Ramos (cell line): Measurements from ENCODE around the gene CHTF18.
"Not testable (repeated sequence)": the region's sequence is repeated elsewhere in the genome, so short reads cannot be mapped to it uniquely, and the experiment has no call there.

Experiments
- in situ Hi-C: fragments of 300-500 bp; cut with MboI; formaldehyde crosslinking; loops from one replicate; pipeline ENCODE4 v1.14.3; 2022; ENCODE audit warnings: low sequenced_read_pairs; ENCODE audit not compliant: unreplicated experiment

The CHTF18 gene

DNA sequence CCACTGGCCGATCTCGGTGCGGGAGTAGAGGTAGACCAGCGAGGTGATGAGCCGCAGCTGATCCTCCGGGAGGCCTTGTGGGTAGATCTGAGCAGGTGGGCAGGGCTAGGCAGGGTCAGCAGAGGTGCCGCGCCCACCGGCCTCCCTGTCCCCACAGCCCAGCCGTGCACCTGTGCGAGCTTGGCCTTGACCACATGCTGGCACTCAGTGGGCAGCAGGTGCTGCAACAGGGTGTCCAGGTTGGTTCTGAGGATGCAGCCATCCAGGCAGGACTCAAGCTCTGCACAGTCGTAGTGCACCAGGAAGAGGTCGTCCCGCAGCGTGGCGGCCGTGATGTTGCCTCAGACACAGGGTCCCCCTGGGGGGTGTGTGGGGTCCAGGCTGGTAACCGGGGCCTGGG, 15.5 kb upstream of the CHTF18 start:
- in situ Hi-C loops = no loop called here

DNA sequence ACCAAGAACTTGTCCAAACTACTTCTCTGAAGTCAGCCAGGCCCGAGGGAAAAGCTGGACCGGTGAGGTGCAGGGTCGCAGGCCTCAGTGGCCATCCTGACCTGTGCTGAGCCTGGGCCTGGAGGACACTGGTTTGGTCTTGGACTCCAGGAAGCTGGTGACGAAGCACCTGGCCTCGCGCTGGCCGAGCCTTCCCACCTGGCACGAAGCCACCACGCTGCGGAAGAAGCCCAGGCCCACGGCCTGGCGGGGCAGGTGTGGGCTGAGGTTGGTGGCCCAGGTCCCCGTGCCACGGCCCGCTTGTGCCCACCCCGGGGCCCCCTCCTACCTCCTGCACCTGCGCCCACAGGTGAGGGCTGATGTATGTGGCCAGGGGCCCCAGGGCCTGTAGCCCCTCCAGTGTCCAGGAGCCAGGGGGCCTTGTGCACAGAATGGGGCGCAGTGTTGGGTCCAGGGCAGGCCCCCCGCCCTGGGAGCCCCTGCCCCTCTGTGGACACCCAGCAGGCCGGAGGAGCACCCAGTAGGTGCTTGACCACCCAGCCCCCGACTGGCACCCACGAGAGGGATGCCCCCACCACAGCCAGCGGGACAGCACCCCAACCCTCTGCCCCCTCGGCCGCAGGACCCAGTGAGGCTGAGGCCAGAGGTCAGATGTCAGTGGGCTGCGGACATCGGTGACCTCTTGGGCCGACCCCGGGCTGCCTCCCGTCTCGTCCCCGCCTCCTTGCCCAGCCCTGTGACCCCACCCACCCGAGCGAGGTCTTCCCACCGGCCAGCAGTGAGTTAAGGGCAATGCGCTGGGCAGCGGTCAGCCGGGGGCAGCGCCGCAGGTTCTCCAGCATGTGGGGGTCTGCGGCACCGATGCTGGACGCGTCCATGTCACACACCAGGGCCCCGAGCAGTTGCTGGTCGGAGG, 14.1 kb upstream of the CHTF18 start:
- in situ Hi-C loops = no loop called here

DNA sequence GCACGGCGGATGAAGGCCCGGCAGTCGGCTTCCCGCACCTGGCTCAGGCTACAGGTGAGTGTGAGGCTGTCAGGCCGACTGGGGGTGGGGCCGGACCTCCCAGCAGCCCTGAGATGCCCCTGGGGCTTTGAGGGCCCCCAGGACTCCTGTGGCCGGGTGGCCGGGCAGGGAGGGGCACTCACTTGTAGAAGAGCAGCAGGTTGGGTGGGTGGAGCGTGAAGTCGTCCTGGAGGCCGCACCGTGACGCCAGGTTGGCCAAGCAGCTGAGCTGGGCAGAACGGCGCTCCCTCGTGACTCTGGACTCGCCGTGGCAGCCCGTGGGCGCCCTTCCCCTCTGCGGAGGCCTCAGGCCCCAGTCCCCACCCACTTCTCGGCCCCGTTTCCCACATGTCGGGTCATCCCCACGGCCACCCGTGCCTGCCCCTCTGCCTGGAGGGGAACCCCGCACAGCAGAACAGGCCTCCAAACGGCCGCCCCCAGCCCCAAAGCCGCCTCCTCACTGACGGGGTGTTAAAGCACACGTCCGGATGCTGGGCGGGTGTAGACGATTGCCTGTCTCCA, 13.1 kb upstream of the CHTF18 start:
- in situ Hi-C loops = no loop called here

DNA sequence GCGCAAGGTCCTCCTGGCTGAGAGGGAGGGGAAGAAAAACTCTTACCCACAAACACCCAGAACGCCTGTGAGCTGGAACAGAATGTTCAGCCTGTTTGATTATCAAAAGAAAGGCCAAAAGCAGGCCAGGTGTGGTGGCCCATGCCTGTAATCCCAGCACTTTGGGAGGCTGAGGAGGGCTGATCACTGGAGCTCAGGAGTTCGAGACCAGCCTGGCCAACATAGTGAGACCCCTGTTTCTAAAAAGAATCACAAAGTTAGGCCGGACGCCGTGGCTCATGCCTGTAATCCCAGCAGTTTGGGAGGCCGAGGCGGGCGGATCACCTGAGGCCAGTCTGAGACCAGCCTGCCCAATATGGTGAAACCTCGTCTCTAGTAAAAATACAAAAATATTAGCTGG, 12.1 kb upstream of the CHTF18 start:
- in situ Hi-C loops = not testable (repeated sequence)

DNA sequence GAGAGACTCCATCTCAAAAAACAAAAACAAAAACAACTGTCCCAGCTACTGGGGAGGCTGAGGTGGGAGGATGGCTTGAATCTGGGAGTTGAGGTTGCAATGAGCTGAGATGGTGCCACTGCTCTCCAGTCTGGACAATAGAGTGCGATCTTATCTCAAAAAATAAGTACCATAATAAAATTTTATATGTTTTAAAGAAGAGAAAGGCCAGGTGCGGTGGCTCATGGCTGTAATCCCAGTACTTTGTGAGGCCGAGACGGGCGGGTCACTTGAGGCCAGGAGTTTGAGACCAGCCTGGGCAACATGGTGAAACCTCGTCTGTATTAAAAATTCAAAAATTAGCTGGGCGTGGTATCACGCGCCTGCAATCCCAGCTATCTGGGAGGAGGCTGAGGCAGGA, 11.6 kb upstream of the CHTF18 start:
- in situ Hi-C loops = no loop called here

DNA sequence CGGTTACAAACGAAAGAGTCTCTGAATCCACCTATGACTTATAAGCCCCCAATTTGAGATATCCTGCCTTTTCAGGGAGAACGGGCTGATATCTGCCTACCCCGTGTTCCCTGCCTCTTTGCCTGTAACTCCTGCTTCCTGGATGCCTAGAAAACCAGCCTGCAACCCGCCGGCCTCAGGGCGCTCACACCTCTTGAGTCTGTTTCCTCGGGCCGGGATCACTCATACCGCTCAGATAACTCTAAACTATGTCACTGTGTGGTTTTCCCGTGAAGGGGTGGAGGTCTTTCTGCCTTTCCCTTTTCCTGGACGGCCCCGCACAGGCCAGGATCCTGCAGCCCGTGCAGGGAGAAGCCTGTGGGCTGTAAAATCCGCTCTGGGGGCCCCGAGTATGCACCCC, 10.6 kb upstream of the CHTF18 start:
- in situ Hi-C loops = no loop called here

DNA sequence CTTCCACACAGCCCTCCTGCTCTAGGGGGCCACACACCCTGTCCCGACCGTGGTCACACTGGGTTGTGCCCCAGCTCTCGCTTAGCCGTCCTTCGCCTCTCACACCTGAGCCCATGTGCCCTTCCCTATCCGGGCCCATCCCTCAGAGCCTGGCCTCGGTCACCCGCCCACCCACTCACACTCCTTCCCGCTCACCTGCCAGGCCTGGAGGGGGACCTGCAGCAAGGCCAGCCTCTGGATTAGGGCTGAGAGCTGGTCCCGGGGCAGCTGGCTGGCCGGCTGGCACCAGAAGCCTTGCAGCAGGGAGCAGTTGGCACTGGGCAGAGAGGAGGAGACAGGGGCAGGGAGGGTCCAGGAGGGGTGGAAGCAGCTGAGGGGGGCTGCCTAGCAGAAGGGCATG, 10.0 kb upstream of the CHTF18 start:
- in situ Hi-C loops = no loop called here

DNA sequence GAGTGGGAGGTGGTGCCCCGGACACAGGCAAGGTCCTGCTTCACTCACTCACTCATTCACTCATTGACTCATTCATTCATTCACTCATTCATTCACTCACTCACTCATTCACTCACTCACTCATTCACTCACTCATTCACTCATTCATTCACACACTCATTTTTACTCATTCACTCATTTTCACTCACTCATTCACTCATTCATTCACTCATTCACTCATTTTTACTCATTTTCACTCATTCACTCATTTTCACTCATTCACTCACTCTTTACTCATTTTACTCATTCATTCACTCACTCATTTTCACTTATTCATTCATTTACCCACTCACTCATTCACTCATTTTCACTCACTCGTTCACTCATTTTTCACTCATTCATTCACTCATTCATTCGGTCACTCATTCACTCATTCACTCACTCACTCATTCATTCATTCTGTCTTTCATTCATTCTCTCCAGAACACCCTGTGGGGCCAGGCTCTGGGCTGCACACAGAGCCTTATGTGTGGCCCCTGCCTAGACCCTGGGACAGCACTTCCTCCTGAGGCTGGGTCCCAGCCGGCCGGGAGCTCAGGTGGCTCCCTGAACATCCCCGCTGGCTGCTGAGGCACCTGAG, 9.4 kb upstream of the CHTF18 start:
- in situ Hi-C loops = no loop called here

DNA sequence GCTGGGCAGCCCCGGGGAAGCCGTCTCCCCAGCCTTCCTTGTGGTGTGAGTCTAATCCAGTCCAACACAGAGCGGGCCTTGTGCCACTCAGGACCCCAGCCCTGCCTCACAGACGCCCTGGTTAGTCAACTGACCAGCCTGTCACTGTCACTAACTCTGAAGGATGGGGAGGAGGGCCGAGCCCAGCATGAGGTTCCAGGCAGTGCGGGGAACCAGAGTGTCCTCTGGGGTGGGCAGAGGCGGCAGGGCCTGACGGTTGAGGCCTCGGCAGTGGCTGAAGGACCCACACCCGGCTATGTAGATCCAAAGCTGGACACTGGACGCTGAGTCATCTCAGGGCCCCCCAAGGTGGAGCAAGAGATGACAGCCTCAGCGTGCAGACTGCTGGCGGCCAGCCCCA, 8.9 kb upstream of the CHTF18 start:
- in situ Hi-C loops = no loop called here

DNA sequence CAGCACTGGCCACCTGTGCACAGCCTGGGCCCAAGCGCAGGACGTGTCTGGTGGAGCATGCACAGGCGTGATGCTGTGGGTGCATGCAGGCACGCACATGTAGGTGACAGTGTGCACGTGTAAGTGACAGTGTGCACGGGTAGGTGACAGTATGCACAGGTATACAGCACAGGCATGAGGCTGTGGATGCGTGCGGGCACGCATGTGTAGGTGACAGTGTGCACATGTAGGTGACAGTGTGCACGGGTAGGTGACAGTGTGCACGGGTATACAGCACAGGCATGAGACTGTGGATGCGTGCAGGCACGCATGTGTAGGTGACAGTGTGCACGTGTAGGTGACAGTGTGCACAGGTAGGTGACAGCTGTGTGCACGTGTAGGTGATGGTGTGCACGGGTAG, 8.1 kb upstream of the CHTF18 start:
- in situ Hi-C loops = no loop called here

DNA sequence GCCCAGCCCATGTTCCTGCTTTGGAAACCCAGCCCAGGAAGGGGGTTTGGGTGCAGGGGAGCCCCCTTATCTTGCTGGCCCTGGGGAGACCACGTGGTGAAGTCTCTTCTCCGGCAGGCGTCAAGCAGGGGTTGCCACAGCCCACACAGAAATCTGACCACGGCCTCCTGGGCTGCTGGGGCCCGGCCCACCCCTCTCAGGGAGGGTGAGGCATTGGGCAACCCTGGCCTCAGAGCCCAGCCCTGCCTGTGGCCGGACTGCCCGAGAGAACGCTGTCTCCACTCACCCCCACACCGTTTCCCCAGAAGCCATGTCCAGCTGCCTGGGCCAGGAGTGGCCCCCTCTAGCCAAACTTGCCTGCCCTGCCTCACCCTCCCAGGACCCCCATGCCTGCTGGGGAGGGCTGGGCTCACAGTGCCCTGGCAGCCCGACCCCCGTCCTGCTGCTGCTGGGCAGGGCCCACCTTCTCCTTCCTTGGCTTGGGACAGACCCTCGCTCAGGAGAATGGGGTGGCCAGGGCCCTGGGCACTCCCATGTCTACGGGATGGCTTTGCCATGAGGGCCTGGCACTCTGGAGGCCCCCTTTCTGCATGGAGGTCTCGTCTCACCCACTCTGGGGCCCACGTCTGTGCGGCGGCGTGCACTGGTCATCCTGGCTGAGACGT, 6.9 kb upstream of the CHTF18 start:
- in situ Hi-C loops = no loop called here

DNA sequence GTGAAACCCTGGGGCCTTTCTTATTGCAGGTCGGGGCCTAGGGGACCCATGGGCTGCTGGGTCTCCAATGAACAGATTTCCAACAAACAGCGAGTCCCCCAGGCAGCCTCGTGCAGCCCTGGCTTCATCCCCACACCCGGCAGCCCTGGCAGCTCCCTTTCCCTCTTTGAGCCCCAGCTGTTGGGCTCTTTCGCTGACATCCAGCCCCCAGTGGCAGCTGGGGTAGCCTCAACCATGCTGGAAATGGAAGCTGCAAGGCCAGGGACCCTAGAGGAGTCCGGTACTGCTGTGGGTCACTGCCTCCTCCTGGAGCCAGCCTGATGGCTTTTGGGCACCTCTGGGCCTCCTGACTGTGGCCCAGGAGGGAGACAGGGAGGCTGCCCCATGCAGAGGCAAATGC, 6.2 kb upstream of the CHTF18 start:
- in situ Hi-C loops = no loop called here

DNA sequence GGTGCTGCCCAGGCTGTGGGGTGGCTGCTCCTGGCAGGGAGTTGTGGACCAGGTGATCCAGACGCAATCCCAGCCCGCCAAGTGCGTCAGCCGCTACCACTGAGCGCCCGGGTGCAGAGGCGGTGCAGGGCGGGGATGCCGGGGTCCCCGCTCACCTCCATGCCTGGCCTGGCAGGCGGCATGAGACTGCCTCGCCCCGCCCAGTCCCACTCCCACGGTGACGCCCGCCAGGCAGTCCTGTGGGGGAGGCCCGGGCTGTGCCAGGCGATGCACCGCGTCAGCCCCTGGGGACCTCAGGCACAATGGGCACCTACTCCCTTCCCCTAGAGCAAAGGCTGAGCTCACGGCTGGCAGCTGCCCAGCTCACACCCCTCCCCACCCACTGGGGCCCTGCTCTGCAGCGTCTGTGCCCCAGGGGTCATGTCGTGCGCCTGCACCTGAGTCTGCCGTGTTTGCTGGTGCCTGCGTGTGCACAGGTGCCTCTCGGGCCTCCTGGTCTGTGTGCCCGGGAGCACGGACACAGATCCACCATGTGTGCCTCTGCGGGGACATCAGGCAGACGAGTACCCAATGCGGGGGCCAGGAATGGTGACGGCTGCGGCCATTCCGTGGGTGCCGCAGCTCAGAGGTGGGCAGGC, 5.5 kb upstream of the CHTF18 start:
- in situ Hi-C loops = no loop called here

DNA sequence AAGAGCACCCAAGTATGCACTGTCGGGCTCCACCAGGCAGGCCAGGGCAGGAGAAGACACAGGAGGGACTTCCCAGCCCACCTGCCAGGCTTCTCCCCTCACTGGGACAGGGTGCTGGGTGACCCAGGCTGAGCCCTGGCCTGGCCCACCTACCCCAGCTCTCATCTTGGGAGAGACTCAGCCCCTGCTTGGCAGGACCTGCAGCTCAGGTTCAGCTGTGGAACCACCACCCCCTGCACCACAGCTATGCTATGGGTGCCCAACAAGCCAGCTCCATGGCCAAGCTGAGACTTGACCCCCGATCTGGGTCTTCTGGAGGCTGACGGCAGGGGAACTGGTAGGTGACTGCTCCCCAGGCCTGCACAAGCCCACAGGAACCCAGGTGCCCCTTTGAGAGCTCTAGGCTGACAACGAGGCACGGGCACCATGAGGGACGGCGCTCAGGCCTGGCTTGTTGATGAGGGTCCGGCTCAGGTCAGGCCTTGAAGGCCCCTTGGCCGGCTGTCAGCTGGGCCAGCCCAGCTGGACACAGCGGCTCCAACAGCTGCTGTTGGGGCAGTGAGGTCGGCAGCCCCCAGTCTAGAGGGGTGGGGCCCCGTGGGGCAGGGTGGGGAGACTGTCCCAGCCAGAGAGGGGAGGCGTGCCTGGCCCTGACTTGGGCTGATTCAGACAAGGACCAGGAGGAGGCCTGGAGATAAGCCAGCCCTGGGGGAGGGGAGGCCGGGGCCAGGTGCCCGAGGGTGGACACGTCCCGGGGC, 4.8 kb upstream of the CHTF18 start:
- in situ Hi-C loops = no loop called here

DNA sequence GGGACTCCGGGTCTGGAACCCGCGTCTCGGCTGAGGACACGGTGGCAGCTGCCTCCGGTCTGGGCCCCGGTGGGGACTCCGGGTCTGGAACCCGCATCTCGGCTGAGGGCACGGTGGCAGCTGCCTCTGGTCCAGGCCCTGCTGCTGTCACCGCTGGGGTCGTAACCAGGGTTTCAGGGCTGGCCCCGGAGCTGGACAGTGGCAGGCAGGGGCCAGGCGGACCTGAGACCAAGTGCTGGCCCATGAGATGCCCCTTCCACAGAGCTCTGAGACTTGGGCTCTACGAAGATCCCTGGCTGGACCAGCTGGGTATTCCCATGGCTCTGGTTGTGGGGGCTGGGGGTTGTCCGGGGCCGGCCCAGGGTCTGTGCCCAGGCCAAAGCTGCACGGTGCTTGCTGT, 4.0 kb upstream of the CHTF18 start:
- in situ Hi-C loops = no loop called here

DNA sequence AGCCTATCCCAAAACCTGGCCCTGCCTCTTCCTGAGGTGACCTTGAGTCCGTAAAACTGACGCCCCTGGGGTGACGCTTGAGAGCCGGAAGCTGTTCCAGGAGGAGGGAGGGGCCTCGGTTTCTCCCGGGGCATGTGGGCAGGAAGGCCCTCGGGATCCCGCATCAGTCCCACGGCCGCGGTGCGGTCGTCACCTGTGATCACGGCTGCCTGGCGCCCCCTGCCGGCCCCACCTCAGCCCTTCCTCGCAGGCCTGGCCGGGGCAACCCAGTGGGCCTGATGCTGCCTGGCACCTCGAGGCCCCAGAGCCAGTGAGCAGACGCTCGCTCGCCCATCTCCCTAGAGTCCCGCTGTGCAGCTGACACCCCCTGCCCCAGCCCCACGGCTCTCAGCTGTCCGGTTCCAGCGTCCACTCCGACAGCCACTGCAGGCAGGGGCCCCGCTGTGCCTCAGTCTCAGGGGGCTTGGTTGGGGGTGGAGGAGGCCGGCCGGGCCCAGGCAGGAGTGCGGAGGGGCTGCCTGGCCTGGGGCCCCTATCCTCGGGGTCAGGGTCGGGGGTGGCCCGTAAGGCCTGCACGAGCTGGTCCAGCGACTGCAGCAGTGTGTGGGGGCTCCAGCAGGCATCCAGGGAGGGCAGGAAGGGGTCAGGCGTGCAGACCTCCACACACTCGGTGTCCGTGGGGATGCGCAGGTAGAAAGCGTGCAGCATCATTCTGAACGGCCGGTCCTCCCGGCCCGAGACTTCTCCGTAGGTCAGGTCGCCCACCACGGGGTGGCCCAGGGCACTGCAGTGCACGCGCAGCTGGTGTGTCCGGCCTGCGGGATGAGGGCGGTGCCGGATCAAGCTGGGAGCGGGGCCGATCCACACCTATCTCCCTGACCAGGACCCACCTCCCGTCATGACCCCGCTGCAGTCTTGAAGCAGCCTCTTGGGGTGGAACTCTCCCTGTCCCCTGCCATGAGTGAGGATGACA, 2.6 kb upstream of the CHTF18 start:
- in situ Hi-C loops = loop anchor here (5.0 kb wide), 1 partner anchor 74 kb away; no protein-coding TSS in a partner anchor

DNA sequence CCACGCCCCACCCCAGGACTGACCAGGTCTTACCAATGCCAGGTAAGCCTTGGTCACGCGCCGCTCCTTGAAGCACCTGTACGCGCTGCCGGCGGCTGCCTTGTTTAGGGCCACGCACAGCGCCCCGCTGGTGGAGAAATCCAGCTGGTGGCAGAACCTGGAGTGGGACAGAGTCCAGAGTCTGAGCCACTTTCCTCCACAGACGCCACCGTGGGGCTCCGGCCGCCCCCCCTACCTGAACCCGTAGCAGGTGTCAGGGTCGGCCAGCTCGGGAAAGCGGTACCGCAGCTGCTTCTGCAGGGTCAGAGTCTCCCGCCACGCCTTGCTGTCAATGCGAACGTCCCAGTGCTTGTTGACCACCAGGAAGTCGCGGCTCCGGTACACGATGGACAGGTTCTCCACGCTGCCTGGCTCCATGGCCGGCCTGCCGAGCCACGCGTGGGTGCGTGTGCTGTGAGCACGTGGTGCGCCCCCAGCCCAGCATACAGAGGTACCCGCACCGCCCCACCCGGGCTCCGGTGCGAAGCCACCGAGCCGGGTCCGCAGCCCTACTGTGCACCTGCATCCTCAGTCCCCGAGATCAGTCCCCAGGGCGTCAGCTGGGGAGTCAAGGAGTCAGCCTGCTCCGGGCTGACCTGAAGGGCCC, 976 bp upstream of the CHTF18 start:
- in situ Hi-C loops = loop anchor here (5.0 kb wide), 1 partner anchor 75 kb away; no protein-coding TSS in a partner anchor

DNA sequence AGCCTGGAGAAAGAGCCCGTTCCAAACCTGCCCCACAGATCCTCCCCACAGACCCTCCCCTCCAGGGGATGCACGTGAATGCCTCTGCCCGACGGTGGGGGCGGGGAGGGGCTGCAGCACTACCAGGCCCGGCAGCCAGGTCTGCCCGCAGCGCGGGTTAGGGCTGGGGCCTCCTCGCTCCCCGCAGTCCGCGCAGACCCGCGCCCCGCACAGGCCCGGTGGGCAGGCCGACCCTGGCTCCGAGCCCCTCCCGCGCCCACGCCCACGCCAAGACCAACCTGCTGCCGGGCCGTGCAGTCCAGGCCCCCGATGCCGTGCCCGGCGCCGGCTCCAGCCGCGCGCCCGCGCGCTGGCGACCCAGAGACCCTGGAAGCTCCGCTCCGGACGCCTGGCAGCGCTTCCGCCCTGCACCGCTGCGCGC, 432 bp upstream of the CHTF18 start, which contains the start of gene RPUSD1:
Gene RPUSD1 (minus strand): TSS at position 404 of the 421 bp plus-strand sequence. CDS start 644 bp downstream, outside the sequence.
- in situ Hi-C loops = loop anchor here (5.0 kb wide), 1 partner anchor 76 kb away; no protein-coding TSS in a partner anchor
